GM18870 (cell line): ENCODE data around the gene HIPK4.
"Not testable (repeated sequence)": the region's sequence is repeated elsewhere in the genome, so short reads cannot be mapped to it uniquely, and the experiment has no call there.

ENCODE experiments used
- ATAC-seq: cut with Tn5 transposase; IDR thresholded peaks from one replicate; pipeline ENCODE4 v1.9.1; 2021; ENCODE audit warnings: moderate library complexity; ENCODE audit not compliant: unreplicated experiment

Gene HIPK4, protein sequence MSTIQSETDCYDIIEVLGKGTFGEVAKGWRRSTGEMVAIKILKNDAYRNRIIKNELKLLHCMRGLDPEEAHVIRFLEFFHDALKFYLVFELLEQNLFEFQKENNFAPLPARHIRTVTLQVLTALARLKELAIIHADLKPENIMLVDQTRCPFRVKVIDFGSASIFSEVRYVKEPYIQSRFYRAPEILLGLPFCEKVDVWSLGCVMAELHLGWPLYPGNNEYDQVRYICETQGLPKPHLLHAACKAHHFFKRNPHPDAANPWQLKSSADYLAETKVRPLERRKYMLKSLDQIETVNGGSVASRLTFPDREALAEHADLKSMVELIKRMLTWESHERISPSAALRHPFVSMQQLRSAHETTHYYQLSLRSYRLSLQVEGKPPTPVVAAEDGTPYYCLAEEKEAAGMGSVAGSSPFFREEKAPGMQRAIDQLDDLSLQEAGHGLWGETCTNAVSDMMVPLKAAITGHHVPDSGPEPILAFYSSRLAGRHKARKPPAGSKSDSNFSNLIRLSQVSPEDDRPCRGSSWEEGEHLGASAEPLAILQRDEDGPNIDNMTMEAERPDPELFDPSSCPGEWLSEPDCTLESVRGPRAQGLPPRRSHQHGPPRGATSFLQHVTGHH

DNA sequence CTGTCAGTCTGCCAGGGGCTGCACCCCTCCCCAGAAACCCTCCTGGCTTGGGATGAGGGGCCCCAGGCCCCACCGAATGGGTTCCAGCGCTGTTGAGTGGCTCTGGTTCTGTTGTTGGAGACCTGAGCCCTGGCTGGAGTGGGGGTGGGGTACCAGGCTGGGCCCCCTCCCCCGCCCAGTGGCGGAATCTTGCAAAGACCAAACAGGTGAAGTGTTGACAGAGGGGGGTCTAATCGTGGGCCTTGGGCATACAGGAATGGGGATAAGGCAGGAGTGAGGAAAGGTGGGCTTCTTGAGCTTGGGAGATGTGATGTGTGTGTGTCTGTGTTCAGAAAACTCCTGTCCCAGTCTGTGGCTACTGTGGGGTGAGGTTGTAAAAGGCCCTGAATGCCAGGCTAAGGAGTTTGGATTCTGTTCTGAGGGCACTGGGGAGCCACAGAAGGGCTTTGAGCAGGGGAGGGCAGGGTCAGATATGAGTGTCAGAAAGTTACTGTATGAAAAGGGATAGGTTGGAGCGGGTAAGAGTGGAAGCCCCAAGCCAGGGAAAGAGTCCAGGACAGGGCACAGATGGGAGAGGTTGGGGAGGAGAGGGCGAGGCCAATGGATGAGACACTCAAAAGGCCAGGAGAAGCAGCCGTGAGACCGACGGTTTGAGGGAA lies at the start of gene HIPK4:
TSS of gene HIPK4 (minus strand) at position 98 of the 659 bp plus-strand sequence. CDS start 279 bp downstream, outside the sequence.
- ATAC-seq: no peak

DNA sequence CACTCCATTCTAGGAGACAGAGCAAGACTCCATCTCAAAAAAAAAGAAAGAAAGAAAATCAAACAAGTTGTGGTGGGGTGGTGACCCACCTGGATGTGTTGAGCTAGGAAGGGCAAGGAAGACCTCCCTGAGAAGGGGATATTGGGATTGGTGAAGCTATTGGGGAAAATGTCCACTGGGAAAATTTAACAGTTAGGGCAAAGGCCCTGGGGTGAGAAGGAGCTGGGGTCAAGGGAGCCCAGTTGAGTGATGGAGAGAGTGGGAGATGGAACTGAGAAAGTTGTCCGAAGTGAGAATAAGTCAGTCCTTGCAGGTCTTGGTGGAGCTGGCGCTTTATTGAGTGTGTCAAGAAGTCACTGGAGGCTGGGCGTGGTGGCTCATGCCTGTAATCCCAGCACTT lies 48.3 kb upstream of the HIPK4 start:
- ATAC-seq: no peak

DNA sequence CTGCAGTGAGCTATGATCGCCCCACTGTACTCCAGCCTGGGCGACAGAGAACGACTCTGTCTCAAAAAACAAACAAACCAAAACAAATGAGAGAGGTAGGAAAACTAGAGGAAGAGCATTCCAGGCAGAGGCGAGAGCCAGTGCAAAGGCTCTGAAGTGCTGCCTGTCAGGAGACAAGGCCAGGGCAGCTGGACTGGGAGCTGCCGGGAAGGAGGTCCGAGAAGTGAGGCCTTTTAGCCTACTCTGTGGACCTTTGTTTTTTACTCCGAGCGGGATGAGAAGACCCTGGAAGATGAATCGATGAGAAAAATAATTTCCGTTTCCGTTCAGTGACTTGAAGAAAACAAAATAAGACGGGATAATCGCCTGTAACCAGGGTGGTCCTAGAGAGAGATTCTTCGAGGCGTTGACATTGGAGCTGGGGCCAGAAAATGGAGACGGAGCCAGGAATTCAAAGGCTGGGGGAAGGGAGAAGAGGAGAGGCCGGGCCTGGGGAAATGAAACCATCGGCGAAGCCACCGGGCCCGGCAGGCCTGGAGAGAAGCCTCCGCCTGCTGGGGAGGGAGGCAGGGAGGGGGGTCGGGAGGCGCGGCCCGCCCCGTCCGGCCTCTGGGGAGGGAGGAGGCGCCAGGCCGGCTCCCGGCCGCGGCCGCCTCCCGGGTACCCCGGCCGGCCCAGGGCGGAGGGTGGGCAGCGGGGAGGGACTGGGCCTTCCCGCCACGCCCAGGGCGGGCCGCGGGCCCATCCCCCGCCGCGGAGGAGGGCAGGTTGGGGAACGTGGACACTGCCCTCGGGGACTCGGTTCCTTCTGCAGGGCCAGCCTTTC lies 43.6 kb upstream of the HIPK4 start:
- no peak for ATAC-seq

DNA sequence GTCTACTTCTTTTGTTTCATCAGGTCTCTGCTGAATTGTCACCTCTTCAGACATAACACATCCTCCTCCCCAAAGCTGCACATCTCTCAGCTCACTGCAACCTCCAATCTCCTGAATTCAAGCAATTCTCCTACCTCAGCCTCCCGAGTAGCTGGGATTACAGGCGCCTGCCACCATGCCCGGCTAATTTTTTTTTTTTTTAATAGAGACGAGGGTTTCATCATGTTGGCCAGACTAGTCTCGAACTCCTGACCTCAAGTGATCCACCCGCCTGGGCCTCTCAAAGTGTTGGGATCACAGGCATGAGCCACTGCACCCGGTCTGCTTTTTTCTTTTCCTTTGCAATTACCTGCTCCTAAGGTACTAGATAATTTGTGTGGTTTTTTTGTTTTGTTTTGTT lies 42.8 kb upstream of the HIPK4 start:
- ATAC-seq: not testable (repeated sequence)

DNA sequence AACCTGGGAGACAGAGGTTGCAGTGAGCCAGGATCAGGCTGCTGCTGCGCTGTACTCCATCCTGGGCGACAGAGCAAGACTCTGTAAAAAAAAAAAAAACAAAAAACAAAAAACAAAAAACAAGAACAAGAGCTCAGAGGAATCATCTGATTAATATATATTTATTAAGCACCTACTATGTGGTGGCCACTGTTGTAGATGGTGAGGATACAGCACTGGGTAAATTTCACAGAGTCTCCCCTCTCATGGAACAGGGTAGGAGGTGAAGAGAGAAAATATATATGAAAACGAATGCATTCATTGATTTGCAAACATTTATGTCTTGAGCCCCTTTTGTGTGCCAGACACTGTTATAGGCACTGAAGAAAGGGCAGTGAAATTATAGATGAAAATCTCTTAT lies 41.7 kb upstream of the HIPK4 start:
- no peak for ATAC-seq

DNA sequence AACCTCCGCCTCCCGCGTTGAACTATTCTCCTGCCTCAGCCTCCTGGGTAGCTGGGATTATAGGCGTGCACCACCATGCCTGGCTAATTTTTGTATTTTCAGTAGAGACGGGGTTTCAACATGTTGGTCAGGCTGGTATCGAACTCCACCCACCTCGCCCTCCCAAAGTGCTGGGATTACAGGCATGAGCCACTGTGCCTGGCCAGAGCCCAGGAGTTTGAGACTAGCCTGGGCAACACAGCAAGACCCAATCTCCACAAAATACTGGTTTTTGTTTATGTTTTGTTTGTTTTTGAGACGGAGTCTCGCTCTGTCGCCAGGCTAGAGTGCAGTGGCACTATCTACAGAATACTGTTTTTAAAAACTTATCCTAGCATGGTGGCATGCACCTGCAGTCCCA lies 40.3 kb upstream of the HIPK4 start:
- not testable (repeated sequence) for ATAC-seq

DNA sequence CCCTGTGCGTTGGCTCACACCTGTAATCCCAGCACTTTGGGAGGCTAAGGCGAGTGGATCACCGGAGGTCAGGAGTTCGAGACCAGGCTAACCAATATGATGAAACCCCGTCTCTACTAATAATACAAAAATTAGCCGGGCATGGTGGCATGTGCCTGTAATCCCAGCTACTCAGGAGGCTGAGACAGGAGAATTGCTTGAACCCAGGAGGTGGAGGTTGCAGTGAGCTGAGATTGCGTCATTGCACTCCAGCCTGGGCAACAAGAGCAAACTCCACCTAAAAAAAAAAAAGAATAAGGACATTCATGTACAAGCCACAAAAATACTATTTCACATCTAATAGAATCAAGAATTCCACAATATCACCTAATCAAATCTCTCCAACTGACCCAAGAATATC lies 38.2 kb upstream of the HIPK4 start:
- ATAC-seq: not testable (repeated sequence)

DNA sequence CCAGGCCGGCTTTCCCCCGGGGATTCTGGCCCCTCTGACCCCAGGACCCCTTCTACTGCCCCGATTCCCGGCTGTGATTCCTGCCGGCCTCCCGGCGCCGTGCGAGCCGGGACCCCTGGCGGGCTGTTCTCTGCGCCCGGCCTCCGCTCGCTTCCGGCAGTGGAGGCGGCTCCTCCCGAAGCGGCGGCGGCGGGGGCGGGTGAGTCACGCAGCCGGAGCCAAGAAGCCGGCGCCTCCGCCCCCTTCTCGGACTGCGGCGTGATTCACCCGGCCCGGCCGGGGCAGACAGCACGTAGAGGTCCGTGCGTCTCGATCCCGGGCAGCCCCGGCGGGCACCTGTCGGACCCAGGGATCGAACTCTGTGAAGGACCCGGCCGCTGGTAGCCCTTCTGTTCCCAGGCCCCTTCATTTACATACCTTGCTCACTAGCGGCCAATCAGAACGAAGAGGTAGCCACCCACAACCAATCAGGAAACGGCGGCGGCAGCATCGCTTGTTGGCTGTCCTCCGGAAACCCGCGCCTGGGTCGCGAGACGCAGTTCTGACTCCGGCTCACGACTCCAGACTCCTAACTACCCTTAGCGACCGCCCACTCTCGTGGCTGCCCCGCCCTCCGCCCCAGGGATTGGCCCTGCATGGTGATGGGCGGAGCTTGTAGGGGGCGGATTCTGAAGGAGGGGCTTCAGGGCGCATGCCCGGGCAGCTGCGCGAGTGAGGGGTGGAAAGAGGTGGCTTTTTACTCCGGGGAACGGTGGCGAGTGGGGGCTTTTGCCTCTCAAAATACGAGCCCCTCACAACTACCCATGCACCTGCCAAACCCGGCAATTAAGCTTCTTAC lies 35.7 kb upstream of the HIPK4 start, which contains the start of gene SERTAD1:
TSS of gene SERTAD1 (minus strand) at position 543 of the 838 bp plus-strand sequence. CDS start 2,446 bp downstream, outside the sequence.
- ATAC-seq: peak; percentile 77

DNA sequence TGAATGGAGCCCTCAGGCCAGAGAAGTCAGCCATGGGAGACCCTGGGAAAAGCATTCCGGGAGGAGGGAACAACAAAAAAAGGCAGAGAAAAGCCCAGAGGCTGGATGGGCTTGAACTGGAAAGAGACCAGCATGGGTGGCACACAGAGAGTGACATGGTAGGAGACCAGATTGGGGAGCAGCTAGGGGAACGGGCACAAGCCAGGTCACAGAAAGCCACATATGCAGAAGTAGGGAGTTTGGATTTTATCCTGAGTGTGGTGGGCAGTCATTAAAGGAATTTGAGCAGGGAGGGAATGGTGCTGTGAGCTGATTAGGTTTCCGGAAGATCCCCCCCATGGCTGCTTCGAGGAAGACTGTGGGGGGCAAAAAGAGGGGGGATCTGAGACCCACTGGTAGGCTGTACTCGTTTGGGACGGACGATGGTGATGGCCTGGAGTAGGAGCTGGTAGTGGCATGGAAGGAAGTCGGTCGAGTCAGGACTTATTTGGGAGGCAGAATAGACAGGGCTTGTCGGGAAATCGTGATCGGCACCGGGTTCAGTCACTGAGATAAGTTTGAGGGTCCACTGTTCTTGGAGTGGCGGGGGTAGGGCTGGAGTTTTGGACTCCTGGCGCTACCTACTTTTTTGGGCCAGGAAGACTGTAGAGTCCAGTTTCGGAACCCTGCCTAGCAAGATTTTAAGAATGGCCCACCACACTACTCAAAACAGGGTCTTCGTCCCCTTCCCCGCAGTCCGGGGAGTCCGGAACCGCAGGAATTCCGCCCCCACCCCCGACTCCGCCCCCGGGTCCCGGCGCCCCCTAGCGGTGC lies 34.9 kb upstream of the HIPK4 start:
- no peak for ATAC-seq

DNA sequence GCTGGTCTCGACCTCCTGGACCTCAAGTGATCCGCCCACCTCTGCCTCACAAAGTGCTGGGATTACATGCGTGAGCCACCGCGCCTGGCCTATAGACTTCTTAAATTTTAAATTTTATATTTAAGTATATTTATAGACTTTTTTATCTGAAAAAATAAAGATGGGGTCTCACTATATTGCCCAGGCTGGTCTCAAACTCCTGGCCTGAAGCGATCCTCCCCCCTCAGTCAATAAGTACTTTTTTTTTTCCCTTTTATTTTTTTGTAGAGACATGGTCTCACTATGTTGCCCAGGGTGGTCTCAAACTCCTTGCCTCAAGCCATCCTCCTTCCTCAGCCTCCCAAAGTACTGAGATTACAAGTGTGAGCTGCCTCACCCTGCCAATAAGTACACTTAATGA lies 34.0 kb upstream of the HIPK4 start:
- ATAC-seq: no peak

DNA sequence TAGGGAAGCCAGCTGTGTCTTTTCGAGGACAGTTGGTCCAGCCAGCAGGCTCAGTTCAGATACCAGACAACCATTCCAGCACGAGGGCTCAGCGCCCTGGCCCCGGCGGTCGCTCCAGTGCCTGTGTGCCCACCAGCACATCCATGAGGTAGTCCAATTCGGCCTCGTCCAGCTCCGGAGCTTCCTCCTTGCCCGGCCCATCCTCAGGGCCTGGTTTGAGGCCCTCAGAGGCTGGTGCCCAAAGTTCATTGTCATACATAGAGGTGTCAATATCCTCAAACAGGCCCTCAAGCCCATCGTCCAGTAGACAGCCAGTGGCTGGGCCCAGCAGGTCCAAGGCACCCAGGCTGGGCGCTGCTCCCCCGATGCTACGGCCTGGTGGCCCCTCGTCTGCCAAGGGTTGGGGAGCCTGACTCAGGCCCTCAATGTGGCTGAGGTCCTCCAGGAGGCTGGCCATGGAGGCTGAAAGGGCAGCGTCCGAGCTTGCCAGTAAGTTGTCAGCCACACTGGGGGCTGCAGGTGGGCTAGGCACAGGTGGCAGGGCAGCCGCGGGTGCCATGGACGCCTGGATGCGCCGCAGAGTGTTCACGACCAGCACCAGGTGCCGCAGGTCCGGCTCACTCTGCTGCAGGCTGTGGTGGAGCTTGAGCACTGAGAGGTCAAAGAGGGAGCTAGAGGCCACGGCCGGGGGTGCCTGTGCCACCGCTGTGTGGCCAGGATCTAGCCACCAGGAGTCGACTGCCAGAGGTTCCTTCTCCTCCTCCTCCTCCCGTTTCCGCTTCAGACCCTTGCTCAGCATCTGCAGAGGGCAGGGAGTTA lies 33.0 kb upstream of the HIPK4 start:
- ATAC-seq: no peak

DNA sequence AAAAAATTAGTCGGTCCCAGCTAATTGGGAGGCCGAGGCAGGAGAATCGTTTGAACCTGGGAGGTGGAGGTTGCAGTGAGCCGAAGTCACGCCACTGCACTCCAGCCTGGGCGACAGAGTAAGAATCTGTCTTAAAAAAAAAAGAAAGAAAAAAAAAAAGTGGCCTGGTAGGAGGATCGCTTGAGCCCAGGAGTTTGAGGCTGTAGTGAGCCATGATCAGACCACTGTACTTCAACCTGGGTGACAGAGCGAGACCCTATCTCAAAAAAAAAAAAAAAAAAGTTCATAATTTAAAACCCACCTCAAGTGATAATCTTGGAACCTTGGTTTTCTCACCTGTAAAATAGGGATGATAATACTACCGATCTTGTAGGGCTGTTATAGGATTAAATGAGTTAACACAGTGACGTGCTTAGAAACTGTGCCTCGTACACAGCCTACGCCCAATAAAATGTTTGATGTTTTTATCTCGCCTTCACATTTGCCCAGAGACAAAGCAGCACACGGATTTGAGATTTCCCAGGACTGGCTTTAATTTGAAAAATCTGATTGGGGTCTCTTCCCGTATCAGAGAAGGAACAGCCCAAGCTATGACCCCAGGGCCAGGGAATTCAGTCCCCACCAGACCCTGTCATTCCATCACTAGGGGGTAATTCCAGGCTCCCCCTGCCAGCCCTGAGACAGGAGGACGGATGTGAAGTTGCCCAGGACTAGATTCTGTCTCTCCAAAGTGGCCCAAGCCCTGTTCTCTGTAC lies 32.2 kb upstream of the HIPK4 start:
- no peak for ATAC-seq

DNA sequence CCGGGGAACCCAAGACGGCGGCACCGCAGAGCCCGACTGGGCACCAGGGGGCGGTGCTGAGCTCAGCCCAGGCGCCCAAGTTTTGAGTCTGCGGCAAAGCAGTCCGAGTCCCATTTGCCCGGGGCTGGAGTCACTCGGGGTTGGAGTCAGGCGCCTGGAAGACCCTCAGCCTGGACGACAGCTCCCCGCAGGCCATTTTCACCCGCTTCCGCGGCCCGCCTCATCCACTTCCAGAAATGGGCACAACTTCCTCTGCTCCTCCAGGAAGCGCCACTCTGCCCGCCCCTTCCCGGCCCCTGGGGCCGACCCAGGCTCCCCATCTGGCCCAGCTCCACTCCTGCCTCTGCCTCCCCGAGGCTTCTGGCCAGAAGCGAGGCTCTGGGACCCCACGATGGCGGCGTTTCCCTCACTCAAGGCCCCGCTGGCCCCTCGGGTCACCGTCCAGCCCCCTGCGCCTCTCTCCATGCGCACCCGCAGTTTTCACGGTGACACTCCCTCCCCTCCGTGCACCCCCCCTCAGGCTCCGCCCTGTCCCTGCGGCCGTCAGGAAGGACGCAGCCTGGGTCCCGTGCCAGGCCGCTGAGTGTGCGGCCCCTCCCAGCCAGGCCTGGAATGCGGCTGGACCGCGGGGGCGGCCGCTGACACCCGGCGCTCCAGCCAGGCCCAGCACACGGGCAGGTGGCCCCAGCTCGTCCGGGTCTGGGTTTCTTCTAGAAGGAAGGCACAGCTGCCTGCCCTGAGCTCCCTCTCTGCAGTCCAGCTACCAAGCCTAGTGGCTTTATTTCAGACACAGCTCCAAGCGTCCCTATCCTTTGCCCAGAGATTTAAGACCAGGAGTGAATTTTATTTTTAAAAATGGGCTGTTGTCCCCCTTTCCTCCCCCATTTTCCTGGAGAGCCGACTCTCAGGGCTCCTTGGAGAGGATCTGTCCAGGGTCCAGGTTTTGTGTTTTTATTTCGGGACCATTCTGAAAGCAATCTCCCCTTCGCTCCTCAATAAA lies 31.1 kb upstream of the HIPK4 start:
- ATAC-seq: no peak

DNA sequence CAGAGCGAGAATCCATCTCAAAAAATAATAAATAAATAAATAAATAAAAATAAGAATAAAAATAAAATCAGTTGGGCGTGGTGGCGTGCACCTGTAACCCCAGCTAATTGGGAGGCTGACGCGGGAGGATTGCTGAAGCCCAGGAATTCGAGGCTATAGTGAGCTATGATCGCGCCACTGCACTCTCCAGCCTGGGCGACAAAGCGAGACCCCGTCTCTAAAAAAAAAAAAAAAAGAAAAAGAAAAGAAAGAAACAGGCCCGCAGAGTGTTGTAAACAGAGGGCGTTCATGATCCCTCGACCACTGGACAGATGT lies 30.4 kb upstream of the HIPK4 start:
- no peak for ATAC-seq

DNA sequence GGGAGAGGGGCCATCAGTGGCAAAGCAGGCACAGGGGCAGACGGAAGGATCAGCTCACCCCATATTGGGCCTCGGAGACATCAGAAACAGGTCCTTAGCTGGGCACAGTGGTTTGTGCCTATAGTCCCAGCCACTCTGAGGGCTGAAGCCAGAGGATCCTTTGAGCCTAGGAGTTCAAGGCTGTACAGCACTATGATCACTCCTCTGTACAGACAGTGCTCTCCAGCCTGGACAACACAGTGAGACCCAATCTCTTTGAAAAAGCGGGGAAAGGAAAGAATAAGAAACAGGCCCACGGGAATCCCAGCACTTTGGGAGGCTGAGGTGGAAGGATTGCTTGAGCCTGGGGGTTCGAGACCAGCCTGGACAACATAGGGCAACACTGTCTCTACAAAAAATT lies 29.8 kb upstream of the HIPK4 start:
- ATAC-seq: no peak

DNA sequence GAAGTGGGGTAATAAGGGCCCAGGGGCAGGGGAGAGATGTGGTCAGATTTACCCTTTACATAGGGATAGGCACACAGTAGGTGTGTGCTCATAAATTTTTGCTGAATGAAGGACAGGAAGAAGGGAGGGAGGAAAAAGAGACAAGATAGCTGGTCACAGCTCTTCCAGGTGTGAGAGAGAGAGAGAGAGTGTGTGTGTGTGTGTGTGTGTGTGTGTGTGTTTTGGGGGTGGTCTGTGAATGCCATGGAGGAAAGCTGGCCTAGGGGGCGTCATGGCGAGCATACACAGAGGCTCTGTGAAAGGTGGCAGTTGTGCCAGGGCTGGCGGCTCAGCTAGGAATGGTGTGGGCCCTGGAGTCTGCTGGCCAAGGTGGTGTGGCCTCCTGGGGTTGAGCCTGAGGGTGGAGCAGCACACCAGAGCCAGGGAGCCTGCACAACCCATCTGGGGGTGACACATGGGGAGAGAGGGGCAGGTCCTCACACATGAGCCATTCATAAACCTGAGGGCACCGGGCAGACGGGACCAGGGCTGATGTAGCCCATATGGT lies 29.2 kb upstream of the HIPK4 start:
- ATAC-seq: no peak
